ENCODE measurements around the gene PXDN.
A peak's percentile ranks its signal among the peaks of the same experiment; 100 is the strongest.
"Not testable (repeated sequence)": the region's sequence is repeated elsewhere in the genome, so short reads cannot be mapped to it uniquely, and the experiment has no call there.

Gene PXDN

DNA sequence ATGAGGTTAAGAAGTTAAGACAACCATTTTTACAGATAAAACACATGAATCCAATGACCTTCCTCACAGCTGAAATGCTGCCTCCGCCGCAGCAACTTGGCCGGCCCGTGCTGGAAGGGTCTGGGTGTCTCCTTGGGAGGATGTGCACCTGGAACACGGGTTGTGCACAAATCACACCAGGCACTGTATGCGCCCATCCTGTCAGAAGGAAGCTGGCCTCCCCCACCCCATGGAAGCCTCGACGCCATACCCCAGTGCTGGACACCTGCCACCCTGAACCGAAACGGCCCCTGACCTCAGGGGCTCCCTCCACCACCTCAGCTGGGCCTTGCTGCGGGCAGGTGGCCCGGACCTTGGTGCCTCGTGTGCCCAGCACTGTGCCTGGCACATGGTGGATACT lies 111.8 kb downstream of the PXDN start:
- DNase-seq (ENCODE audit: low spot score): no peak

DNA sequence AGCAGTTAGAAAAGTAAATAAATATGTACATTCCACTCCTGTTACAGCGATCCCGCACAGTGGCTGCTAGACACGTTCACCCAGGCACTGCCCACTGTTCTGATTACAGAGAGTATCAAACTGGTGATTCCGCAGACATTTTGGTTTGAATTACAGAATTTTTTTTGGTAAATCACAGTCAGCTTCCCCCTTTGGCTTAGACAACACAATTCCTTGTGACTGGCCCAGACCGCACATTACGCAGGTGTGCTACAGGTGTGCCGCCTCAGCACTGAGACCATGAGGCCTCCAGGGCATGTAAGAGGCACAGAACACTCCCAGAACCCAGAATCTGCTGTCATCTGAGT lies 112.3 kb downstream of the PXDN start:
- peak; percentile 26 for DNase-seq (ENCODE audit: low spot score)

DNA sequence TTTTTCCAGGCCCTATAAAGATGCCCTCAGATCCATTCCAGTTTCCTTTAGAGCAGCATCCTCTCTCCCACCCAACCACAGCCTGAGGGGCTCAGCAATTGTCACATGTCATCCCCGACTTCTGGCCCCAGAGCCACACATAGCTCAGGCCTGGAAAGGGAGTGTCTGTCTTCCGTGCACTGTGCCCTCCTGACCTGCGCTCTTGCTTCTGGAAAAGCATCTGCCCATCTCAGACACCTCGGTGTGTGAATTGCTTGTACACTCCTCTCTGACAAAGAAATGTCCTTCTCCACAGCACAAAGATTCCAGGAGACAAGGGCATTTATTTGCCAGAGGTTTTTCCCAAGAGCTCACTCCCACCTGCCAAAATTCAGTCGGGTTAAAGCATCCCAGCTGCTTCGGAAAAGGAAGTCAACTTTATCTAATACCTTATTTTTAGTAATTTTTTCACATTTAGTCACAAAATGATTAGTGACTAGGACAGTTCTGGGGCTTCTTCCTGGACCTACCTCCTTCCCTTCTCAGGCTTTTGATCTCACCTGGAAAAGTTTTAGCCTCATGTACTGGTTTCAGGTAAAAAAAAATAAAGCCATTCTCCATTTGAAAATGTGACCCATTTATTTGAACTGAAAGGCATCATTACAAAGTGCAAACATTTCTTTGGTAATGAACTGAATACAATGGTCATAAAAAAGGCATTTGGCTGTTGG lies 112.9 kb downstream of the PXDN start:
- DNase-seq (ENCODE audit: low spot score): no peak

DNA sequence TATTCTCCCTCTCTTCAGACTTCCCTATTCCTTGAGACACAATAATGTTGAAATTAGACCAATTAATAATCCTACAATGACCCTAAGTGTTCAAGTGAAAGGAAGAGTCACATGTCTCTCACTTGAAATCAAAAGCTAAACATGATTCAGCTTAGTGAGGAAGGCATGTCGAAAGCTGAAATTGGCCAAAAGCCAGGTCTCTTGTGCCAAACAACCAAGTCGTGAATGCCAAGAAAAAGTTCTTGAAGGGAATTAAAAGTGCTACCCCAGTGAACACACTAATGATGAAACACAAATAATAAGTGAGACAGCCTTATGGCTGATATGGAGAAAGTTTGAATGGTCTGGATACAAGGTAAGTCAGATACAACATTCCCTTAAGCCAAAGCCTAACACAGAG lies 115.4 kb downstream of the PXDN start:
- DNase-seq (ENCODE audit: low spot score): no peak

DNA sequence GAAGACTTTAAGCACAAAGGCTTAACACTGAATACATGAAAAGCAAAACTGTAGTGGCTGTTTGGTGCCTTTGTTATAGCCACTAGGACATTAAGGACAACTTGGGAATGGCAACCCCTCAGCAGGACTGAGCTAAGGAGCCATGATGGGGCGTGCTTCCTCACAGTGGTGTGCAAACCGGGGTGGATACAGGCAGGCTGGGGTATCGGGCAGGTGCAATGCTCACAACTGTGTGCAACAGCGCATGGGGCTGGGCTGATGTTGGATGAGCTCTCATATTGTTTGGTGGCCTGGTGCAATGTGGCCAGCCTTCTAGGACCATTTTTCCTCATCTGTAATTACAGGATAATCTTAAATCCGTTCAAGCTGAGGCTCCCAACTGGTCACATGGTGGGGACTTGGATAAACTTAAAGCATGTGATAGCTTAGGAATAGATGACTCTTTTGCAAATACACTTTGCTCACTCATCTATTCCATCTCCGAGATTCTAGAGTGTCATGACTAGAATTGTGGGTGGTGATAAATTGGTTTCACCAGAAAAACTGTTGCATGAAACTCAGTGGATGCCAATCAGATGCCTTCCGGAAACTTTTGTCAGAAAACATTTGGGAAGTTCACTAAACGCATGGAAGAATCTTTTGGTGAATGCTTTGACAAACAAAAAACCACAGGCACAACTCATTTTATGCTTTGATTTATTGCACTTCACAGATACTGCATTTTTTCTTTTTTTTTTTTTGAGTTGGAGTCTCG lies 116.5 kb downstream of the PXDN start:
- no peak for DNase-seq (ENCODE audit: low spot score)

DNA sequence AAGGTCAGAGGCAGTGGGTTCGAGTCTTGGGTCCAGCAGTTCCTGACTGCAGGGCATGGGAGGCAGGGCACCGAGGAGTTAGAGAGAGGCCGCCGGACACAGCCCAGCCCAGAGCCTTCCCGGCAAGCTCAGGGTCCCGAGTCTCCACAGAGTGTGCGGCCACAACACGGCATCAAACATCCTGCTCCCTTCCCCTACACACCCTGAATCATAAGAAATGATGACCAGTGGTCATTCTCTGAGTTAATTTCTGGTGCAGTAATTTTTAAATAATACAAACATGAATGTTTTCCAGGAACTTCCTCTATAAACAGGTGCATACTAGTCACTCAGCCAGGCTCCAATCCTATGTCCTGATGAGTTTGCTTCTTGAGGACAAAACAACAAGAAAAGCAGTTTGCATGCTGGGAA lies 118.0 kb downstream of the PXDN start:
- no peak for DNase-seq (ENCODE audit: low spot score)

DNA sequence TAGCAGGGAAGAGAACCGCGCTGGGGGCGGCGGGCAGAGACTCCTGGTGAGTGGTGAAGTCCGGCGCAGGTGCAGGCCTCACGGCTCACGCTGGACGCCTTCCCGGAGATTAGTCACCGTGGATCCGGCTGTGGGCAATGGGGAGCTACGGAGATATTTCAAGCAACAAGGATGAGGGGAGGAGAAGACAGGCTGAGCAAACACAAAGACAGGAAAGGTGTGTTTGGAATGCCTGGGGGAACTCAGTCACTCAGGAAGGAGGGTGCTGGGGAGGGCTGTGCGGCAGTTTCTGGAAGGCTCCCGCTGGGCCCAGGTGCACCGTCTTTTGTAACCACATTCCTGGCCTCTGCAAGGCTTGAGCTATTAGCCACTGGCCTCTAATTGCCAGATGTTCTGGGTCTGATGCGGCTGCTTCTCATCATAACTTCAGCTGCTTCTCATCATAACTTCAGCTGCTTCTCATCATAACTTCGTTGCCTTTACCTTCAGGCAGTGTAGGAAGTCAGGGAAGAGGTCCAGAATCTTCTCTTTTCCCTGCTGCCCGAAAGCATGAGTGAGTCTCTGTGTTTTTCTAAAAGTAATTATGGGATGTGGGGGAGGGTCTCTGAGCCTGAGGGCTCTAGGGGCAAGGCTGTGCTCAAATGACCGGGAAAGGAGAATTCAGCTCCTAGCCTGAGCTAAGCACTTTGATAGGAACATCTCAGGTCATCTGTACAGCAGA lies 118.9 kb downstream of the PXDN start:
- peak; percentile 34 for DNase-seq (ENCODE audit: low spot score)

DNA sequence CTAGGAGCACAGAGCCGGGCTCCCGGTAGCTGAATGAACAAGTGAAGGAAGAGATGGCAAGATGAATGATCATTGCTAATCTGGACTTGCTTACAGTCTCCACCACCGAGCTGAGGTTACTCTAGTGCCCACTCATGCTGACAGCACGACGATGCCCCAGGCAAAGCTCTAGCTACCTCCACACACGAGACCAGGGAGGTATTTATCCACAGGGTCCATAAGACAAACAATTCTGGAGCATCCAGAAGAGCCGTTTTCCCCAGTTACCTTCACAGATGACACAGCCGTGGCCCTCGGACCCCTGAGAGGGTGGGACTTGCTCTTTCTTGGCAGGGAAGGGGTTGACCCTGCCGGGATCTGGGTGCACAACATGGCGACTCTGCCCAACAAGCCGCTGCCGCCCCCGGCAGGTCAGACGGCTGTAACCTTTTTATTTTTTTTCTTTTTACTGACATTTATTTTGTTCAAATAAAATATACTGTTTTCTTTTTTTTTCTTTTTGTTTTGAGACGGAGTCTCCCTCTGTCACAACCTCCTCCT lies 120.3 kb downstream of the PXDN start:
- DNase-seq (ENCODE audit: low spot score): no peak

DNA sequence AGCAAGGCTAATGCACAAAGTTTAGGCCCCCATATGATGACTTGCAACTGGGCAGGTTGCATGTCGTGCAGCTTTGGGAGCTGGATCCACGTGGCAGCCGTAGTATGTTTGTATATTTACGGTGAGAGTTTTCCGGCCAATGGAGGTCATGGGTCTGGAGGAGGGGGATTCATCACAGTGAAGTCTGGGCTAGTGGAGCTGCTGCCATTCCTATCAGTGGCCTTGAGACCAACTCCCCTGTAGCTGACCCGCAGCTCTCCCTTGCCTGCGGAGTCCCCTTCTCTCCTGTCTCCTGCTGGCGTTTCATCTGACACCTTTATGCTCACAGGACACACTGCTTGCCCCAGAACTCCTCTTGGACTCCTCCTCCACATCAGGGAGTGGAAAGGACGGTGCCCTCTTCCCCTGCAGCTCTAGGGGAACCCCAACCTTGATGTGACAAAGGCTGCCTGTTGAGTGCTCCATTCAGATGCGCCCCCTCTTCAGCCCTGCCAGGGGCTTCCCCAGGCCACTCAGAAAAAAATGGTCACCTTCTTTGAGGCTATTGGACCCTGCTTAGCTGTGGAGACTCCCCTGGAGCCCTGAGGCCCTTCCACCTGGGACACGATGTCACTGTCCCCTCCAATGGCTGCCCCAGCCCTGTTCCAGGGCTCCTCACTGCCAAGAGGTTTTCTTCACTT lies 121.7 kb downstream of the PXDN start:
- no peak for DNase-seq (ENCODE audit: low spot score)

DNA sequence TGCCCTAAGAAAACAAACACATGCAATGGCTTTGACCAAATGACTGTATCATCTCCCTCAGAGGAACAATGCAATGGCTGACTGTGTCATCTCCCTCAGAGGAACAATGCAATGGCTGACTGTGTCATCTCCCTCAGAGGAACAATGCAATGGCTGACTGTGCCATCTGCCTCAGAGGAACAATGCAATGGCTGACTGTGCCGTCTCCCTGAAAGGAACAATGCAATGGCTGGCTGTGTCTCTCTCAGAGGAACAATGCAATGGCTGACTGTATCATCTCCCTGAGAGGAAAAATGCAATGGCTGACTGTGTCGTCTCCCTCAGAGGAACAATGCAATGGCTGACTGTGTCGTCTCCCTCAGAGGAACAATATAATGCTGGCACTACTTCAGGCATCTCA lies 122.3 kb downstream of the PXDN start:
- DNase-seq (ENCODE audit: low spot score): not testable (repeated sequence)

DNA sequence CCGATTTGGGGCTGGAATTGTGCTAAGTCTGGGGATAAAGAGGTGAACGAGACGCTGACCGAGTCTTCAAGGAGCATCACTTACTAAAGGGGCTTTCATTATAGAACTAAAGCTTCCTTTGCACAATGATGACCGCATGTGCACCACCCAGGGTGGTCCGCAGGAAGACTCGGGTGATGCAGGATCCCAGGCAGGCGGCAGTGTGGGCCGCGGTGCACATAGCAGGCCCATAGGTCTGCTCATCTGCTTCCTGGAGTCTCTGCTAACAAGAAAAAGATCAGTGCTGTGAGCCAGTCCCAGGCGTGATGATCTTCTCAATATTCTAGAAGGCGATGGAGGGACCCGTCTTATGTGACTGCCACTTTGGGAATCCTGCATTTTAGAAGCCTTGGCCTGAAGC lies 122.8 kb downstream of the PXDN start:
- no peak for DNase-seq (ENCODE audit: low spot score)

DNA sequence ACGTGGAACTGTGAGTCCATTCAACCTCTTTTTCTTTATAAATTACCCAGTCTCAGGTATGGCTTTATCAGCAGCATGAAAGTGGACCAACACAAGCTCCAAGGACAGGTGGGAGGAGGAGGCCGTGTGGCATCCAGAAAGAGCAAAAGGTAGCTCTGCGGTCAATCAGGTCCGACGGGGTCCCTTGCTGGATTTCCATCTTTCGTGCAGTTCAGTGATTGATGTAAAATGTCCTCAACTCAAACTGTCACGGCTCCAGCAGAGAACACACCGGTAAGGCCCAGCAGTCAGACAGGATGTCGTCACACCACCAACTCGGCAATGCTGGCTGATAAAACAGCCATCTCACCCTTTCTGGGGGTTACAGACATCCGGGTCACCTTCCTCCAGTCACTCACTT lies 123.3 kb downstream of the PXDN start:
- no peak for DNase-seq (ENCODE audit: low spot score)

DNA sequence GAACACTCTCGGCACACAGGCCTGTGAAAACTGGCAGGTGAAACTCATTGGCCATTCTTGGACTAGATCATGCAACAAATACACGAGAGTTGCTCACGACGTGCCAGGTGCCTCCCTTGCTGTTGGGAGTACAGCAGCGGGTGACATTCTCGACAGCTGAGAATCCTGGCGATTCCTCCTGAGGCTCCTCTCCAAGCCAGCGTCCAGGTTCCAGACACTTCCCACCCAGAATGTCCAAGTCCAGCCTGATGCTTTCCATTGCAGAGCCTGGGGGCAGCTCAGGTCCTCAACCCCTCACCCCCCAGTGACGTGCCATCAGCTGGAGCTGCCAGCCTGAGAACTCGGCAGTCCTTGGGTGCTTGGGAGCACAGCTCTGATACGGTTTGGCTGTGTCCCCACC lies 124.2 kb downstream of the PXDN start:
- no peak for DNase-seq (ENCODE audit: low spot score)

DNA sequence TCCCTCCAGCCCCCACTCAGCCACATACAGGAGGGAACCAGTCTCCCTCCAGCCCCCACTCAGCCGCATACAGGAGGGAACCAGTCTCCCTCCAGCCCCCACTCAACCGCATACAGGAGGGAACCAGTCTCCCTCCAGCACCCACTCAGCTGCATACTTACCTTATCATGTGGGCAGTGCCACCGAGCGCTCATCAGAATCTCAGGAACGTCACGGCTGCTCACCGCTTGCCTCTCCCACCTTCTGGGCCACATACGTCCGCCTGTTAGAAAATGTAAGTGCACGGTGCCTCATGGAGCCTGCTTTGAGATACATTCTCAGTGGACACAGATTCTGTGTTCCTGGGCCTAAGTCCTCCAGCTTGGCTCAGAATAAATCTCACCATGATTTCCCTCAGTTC lies 124.8 kb downstream of the PXDN start:
- no peak for DNase-seq (ENCODE audit: low spot score)

DNA sequence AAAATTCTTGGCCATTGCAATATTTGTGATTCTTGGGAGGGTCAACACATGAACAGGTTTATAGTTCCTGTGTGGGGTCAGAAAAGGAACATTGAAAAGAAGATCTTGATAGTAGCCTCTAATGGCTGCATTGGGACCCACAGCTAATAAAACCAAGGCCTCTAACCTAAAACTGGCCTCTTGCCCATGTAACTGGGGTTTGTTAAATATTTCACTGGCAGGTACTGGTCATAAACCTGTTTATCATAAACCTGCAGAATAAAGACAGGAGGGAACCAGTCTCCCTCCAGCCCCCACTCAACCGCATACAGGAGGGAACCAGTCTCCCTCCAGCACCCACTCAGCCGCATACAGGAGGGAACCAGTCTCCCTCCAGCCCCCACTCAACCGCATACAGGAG lies 125.3 kb downstream of the PXDN start:
- DNase-seq (ENCODE audit: low spot score): no peak

DNA sequence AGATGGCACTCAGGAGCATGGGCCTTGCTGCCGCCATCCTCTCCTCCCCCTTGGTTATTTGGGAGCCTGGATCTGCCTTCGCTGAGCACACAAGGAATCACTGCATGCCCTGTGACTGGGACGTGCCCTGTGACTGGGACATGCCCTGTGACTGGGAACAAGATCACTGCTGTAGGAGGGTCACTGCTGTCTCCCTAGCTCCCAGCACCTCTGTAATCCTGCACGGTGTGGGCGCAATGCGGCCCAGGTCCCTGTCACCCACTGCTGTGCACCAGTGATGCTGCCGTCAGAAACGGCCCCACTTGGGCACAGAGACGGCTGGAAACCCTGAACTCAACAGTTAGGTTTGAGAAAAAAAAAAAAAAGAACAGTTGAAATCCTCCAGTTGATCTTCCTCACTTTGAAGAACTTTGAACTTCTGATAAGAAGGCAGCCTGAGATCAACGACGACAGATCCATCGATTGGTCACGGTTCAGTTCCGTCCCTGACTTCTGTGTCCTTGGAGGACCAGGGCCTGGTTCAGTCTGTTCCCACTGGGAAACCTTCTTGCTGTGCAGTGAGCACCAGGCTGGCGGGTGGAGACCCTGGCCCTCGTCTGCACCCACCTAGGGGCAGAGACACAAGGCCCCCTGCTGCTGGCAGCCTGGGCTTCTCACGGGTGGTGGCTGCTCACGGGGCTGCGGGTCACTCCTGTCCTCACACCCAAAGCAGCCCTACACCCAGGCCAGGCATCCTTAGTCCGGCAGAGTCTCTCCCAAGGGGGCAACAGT lies 125.9 kb downstream of the PXDN start:
- no peak for DNase-seq (ENCODE audit: low spot score)

DNA sequence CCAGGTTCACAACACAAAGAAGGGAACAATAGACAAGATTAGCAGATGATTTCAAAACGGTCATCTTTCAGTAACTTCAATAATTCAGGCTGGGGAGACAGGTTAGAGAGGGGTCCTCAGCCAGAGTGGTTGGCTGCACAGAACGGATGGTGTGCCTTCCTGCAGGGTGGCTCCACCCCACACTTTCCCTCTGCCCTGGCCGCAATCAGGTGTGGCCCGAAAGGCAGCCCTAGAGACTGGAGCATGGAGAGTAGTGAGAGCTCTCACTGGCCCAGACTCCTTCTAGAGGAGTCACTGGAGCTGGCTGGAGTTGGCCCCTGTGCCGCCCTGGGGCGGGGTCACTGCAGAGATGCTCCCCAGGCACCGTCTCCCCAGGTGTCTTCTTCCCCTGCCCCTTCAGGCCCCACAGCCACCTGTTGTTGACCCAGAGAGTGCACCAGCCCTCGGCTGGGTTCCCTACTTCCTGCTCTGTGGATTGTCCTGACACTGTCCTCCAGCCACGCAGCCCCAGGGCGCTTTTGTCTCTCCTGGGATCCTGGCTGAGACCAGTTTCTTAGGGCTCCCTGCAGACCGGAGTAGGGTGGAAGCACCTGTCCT lies 126.8 kb downstream of the PXDN start:
- no peak for DNase-seq (ENCODE audit: low spot score)

DNA sequence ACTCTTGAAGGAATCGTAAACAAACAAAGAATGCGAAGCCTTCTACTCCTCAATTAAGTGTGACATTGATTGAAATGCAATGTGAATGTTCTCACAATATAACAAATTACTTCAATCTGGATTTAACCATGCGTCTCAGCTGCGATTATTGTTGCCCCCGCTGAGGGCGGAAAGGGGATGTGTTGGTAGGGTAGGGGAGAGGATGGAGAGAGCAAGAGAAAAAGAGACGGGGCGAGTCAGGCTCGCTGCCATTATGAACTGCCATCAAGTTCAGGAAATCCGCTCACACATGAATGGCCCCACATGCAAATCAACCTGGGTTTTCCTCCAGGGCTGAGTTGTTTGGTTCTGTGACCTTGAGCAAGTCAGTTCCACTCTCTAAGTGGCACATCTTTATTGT lies 129.8 kb downstream of the PXDN start:
- no peak for DNase-seq (ENCODE audit: low spot score)

DNA sequence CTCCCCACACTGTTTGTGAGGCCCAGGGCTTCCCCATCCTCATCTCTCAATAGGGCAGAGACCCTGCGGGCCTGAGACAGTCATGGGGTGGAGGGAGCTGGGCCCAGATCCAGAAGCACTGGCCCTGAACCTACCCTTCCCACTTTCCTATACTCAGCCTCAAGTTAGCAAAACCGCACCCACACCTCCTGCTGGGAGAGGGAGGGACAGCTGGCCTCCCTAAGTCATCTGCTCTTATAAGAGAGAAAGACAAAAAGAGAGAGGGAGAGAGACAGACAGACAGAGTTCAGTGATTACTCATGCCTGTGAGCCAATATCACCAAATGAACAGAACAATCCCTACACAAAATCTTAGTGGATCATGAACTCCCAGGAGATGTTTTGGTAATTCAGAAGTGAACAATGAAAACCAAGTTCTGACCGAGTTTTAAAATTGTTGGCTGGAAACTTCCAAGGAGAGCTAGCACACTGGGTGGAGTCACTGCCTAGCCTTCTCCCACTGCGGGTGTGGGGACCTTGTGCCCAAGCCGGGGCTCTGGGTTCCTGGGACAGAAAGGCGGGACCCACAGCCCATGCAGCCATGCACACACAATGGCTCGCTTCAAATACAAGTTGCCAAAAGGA lies 130.5 kb downstream of the PXDN start:
- DNase-seq (ENCODE audit: low spot score): no peak

DNA sequence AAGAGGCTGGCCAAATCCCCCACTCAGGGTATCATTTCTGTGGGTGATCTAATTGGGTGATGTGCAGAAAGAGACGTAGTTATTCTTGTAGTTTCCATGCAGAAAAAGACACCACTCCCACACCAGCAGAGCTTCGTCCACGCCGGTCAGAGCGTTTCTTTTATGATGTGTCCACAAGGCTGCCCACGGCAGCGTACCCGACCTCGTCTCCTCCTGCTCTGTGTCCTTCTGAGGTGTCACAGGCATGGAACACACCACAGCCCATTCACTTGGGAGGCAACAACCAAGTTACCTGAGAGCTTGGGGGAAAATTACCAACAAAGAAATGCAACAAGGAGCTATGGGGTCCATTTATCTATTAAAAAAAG lies 131.3 kb downstream of the PXDN start:
- DNase-seq (ENCODE audit: low spot score): no peak

Measured in LoVo (cell line).